ENCODE data around the gene XPO4. TPM values are rescaled to one million over a fixed set of nuclear protein-coding genes. Genes with fewer than 3 reads are reported as not detected.

Gene XPO4
- total and polyA plus RNA-seq, 2 of the 8 experiments (the other 6 are each of a cell fraction or from before 2014, with no cell fraction given) = 11.9 to 33.3 TPM

DNA sequence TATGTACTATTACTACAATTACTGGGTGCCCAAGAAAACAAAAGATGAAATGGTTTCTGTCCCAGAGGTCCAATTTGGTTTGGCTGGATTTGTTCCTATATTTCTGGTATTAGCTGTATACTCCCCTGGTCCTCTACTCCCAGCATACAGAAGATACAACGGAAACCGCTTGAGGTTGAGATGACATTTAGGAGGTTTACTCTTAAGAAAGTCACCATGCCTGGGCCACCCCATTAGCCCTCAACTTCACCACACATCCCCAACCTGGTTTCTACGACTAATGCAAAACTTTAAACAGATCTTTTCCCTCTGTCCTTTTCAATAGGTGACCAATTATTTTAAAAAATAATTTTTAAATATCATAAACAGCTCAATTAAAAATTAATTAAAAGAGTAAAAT is 82.8 kb downstream of the XPO4 start:
- Histone ChIP-seq H3K4me3 (ENCODE audit: extremely low read depth in 1 of 4, insufficient read depth in 2 of 4, low read depth in 3 of 4, low read length in 4 of 4) (no peak overlapping the region), H3K9me3 (ENCODE audit: insufficient read depth in 2 of 2, low read depth in 1 of 2, low read length in 1 of 2) (no peaks in the 10 kb centered on the region), H3K36me3 (ENCODE audit: control insufficient read depth in 2 of 4, insufficient read depth in 4 of 4, low read length in 3 of 4) (peaks cover 0 to 6% (median 0%) of the 10 kb centered on the region in 4 experiments; a peak in 1 of 8 replicates), H3K56ac (replicated peaks; ENCODE audit: insufficient read length, low read depth, low read length) (no peak overlapping the region), H2BK5ac (ENCODE audit: low read depth, low read length) (no peak overlapping the region), H2BK20ac (ENCODE audit: low read length) (no peak overlapping the region), H2BK120ac (replicated peaks; ENCODE audit: low read depth, low read length) (no peak overlapping the region), H2BK12ac (ENCODE audit: low read depth, low read length) (no peak overlapping the region), H4K5ac (ENCODE audit: insufficient read length, low read depth, low read length) (no peak overlapping the region), H3K27ac (ENCODE audit: low read depth, low read length) (no peak overlapping the region), H4K20me1 (replicated peaks in 1 of 2; ENCODE audit: control insufficient read depth in 1 of 2, insufficient read depth in 2 of 2, low read length in 2 of 2) (no peaks in the 10 kb centered on the region), H3K4me2 (ENCODE audit: insufficient read depth in 1 of 2, low read depth in 2 of 2, low read length in 2 of 2) (no peak overlapping the region), H3K23ac (ENCODE audit: insufficient read length) (no peak overlapping the region), H3K18ac (ENCODE audit: extremely low read depth, low read length) (no peak overlapping the region), H3K9ac (replicated peaks in 1 of 4; ENCODE audit: extremely low read depth in 1 of 4, low read depth in 3 of 4, low read length in 3 of 4) (no peak overlapping the region), H4K91ac (replicated peaks; ENCODE audit: insufficient read length, low read length) (no peak overlapping the region), H3K27me3 (replicated peaks in 1 of 4; ENCODE audit: control insufficient read depth in 3 of 4, extremely low read depth in 1 of 4, insufficient read depth in 3 of 4, low read length in 3 of 4) (no peaks in the 10 kb centered on the region), H4K8ac (ENCODE audit: extremely low read depth, insufficient read depth, low read length) (no peak overlapping the region), H2AK5ac (ENCODE audit: low read depth, low read length) (no peak overlapping the region), H3K23me2 (ENCODE audit: low read depth, low read length) (no peaks in the 10 kb centered on the region), H3K79me2 (ENCODE audit: control insufficient read depth in 1 of 2, insufficient read depth in 2 of 2, low read length in 2 of 2) (peaks cover 0 to 5% of the 10 kb centered on the region in 2 experiments; a peak in 1 of 4 replicates), H3K79me1 (ENCODE audit: low read depth, low read length) (no peaks in the 10 kb centered on the region), H3K4ac (replicated peaks; ENCODE audit: insufficient read length, low read depth, low read length) (no peak overlapping the region), H3K4me1 (replicated peaks in 1 of 4; ENCODE audit: control insufficient read depth in 3 of 4, insufficient read depth in 4 of 4, low read length in 3 of 4) (no peaks in the 10 kb centered on the region), H2AFZ (ENCODE audit: low read length) (no peak overlapping the region), H3K14ac (ENCODE audit: insufficient read length) (no peak overlapping the region), H2BK15ac (ENCODE audit: low read length) (no peak overlapping the region)
- CTCF ChIA-PET (ENCODE audit: partially characterized antibody) = interaction anchor here (3.6 kb wide), 1 partner anchor 8 kb away, joined by 24 read pairs; no protein-coding TSS in a partner anchor
- 94% methylated on average over 3 of the region's 3 CpGs; no CpG with 5 or more reads in 1 of the 2 experiments for WGBS, 2 experiments (ENCODE audit: extremely low coverage in 1 of 2, insufficient coverage in 1 of 2, insufficient read length in 1 of 2, insufficient replicate concordance in 2 of 2, low coverage in 1 of 2, low lambda C conversion rate in 2 of 2, missing lambda C conversion rate in 1 of 2)
- no peak for TF ChIP-seq POLR2AphosphoS5 (IDR thresholded peaks at IDR 0.05; ENCODE audit: low read depth, low read length)
- no peak for TF ChIP-seq SAP30 (IDR thresholded peaks at IDR 0.05; ENCODE audit: insufficient read depth, insufficient replicate concordance, low read length)
- no peak for TF ChIP-seq SUZ12 (IDR thresholded peaks at IDR 0.05; ENCODE audit: low read length)
- FAIRE-seq (no peak), DNase-seq (ENCODE audit: low read depth in 1 of 2, low spot score in 2 of 2) (no peak)
- POLR2A ChIA-PET (ENCODE audit: partially characterized antibody) = no interaction called here
